HG02852 (cell line): ENCODE measurements around the gene SHISA4.
"Not testable (repeated sequence)": the region's sequence is repeated elsewhere in the genome, so short reads cannot be mapped to it uniquely, and the experiment has no call there.

ENCODE experiments used
- ATAC-seq: cut with Tn5 transposase; IDR thresholded peaks from one replicate; pipeline ENCODE4 v1.9.1; 2021; ENCODE audit warnings: mild to moderate bottlenecking, moderate library complexity; ENCODE audit not compliant: unreplicated experiment

The SHISA4 gene

GRCh38 chr1:201888282-201889089, at the start of gene SHISA4:
SHISA4 (plus strand) TSS chr1:201888898; CDS start chr1:201888995, 97 bp downstream.
- no peak for ATAC-seq

GRCh38 chr1:201839089-201839488, 49.6 kb upstream of the SHISA4 start:
- ATAC-seq = not testable (repeated sequence)

GRCh38 chr1:201840055-201840454, 48.6 kb upstream of the SHISA4 start:
- ATAC-seq = no peak

- no peak for ATAC-seq
Measured at GRCh38 chr1:201840490-201840889, 48.2 kb upstream of the SHISA4 start.

GRCh38 chr1:201841265-201841912, 47.3 kb upstream of the SHISA4 start:
- no peak for ATAC-seq

- ATAC-seq = no peak
Measured at GRCh38 chr1:201842472-201843027, 46.1 kb upstream of the SHISA4 start.

- ATAC-seq = no peak
Measured at GRCh38 chr1:201845331-201846083, 43.2 kb upstream of the SHISA4 start.

GRCh38 chr1:201847150-201847549, 41.5 kb upstream of the SHISA4 start:
- ATAC-seq = no peak

- no peak for ATAC-seq
Measured at GRCh38 chr1:201848230-201848629, 40.5 kb upstream of the SHISA4 start.

- ATAC-seq = no peak
Measured at GRCh38 chr1:201849372-201850052, 39.2 kb upstream of the SHISA4 start.

- no peak for ATAC-seq
Measured at GRCh38 chr1:201850053-201850397, 38.7 kb upstream of the SHISA4 start.

- ATAC-seq = no peak
Measured at GRCh38 chr1:201851949-201852348, 36.7 kb upstream of the SHISA4 start.

GRCh38 chr1:201856722-201857121, 32.0 kb upstream of the SHISA4 start:
- ATAC-seq = not testable (repeated sequence)

GRCh38 chr1:201859424-201859823, 29.3 kb upstream of the SHISA4 start:
- no peak for ATAC-seq

GRCh38 chr1:201861448-201861847, 27.2 kb upstream of the SHISA4 start:
- ATAC-seq = no peak

- no peak for ATAC-seq
Measured at GRCh38 chr1:201870397-201870796, 18.3 kb upstream of the SHISA4 start.

GRCh38 chr1:201874672-201875071, 14.0 kb upstream of the SHISA4 start:
- no peak for ATAC-seq

GRCh38 chr1:201876148-201876818, 12.4 kb upstream of the SHISA4 start:
- no peak for ATAC-seq

GRCh38 chr1:201877877-201878401, 10.8 kb upstream of the SHISA4 start:
- ATAC-seq = no peak
